SK-N-SH treated with all-trans-retinoic acid at 6 μM for 48 hours (cell line): ENCODE results near the gene DAAM2.

Source experiments
- ARNTL ChIP-seq: fragments of 450-650 bp; formaldehyde crosslinking; IDR thresholded peaks from 2 replicates; pipeline ENCODE4 v1.5.0; 2020; ENCODE audit warnings: low read depth, mild to moderate bottlenecking, moderate library complexity, borderline replicate concordance
- PATZ1 ChIP-seq: fragments of 250-450 bp; sonication (Bioruptor Pico); IDR thresholded peaks from 2 replicates; pipeline ENCODE4 v1.8.0; 2020; ENCODE audit warnings: mild to moderate bottlenecking, moderate library complexity, borderline replicate concordance
- TOX ChIP-seq: fragments of 250-450 bp; sonication (Bioruptor Pico); IDR thresholded peaks from 2 replicates; pipeline ENCODE4 v1.8.0; 2021; ENCODE audit warnings: mild to moderate bottlenecking, moderate library complexity, borderline replicate concordance
- ZC3H10 ChIP-seq: fragments of 250-450 bp; sonication (Bioruptor Pico); IDR thresholded peaks from 2 replicates; pipeline ENCODE4 v1.5.1; 2021; ENCODE audit warnings: mild to moderate bottlenecking, moderate library complexity
- ZFP30 ChIP-seq: fragments of 450-650 bp; formaldehyde crosslinking; IDR thresholded peaks from 2 replicates; pipeline ENCODE4 v1.5.0; 2022; ENCODE audit warnings: mild to moderate bottlenecking, moderate library complexity

- TF ChIP-seq PATZ1 (CRISPR knock-in tag) (no peak), ZC3H10 (CRISPR knock-in tag) (no peak), ZFP30 (no peak), TOX (CRISPR knock-in tag) (no peak), ARNTL (CRISPR knock-in tag) (no peak)
Measured at GRCh38 chr6:39865011-39865888, 73.1 kb downstream of the DAAM2 start.
